ENCODE results near the gene SLC6A9. TPM values are rescaled to one million over a fixed set of nuclear protein-coding genes. Genes with fewer than 3 reads are reported as not detected.

The SLC6A9 gene
- total and polyA plus RNA-seq, 2 donors from 2014 or later = 2.0 to 12.6 TPM

DNA sequence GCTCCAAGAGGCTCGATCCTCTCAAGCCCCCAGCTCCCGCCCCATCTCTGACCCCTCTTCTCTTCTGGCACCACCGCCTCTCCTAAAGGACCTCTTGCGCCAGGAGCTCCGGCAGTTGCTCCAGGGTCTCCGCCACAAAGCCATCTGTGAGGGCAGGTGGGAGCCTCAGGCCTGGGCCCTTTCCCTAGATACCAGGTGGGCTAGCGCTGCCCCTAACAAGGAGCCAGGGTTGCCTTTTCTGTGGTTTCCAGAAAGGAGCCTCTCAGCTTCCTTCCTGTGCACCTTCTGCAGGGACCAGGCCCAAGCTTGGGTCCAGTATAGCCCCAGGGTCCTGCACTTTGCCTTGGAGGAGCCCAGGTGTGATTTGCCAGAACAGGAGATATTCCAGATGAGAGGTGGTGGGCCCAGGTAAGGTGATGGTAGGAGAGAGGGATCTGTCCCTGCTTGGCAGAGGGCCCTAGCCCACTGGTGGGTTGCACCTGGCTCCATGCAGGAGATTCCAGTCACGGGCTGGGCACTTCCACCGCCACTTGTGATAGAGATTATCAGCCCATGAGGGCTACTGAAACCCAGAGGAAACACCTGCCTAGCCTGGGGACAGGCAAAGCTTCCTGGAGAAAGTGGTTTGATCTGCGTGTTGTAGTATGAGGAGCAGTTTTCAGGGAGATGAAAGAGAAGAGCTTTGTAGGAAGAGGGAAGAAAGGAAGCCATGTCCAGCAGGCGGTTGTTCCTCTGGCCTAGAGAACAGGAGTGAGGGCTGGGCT, 38.8 kb downstream of the SLC6A9 start:
- intact Hi-C loops (cut with DNase I) = no loop called here
- TF ChIP-seq, protein P1, sequence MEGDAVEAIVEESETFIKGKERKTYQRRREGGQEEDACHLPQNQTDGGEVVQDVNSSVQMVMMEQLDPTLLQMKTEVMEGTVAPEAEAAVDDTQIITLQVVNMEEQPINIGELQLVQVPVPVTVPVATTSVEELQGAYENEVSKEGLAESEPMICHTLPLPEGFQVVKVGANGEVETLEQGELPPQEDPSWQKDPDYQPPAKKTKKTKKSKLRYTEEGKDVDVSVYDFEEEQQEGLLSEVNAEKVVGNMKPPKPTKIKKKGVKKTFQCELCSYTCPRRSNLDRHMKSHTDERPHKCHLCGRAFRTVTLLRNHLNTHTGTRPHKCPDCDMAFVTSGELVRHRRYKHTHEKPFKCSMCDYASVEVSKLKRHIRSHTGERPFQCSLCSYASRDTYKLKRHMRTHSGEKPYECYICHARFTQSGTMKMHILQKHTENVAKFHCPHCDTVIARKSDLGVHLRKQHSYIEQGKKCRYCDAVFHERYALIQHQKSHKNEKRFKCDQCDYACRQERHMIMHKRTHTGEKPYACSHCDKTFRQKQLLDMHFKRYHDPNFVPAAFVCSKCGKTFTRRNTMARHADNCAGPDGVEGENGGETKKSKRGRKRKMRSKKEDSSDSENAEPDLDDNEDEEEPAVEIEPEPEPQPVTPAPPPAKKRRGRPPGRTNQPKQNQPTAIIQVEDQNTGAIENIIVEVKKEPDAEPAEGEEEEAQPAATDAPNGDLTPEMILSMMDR (IDR thresholded peaks at IDR 0.05; ENCODE audit: borderline replicate concordance, extremely low read depth, insufficient read depth) = no peak
- H3K9ac ChIP-seq (ENCODE audit: low read length in 3 of 3) = peak overlapping the region in 1 of 3 donors; percentile 81
- no peaks in the 10 kb centered on the region for H3K27me3 ChIP-seq (ENCODE audit: control insufficient read depth, insufficient read depth, low read length)
- DNase-seq = no peak
- H3K4me1 ChIP-seq (ENCODE audit: control insufficient read depth in 2 of 3, insufficient read depth in 2 of 3, low read depth in 1 of 3, low read length in 3 of 3) = peaks cover 0 to 16% (median under 1%) of the 10 kb centered on the region in 3 donors
- H3K4me3 ChIP-seq (ENCODE audit: low read length in 3 of 3) = peak overlapping the region in 2 of 3 donors; percentile 44 to 80
- FAIRE-seq = no peak
- no peaks in the 10 kb centered on the region for H3K36me3 ChIP-seq (ENCODE audit: control insufficient read depth in 2 of 3, insufficient read depth in 3 of 3, low read length in 3 of 3)
- H3K27ac ChIP-seq (ENCODE audit: low read depth in 2 of 2, low read length in 2 of 2) = peak overlapping the region; percentile 59 to 92
- H3K9me3 ChIP-seq (ENCODE audit: control insufficient read depth in 2 of 3, insufficient read depth in 1 of 3, low read length in 3 of 3) = no peaks in the 10 kb centered on the region

DNA sequence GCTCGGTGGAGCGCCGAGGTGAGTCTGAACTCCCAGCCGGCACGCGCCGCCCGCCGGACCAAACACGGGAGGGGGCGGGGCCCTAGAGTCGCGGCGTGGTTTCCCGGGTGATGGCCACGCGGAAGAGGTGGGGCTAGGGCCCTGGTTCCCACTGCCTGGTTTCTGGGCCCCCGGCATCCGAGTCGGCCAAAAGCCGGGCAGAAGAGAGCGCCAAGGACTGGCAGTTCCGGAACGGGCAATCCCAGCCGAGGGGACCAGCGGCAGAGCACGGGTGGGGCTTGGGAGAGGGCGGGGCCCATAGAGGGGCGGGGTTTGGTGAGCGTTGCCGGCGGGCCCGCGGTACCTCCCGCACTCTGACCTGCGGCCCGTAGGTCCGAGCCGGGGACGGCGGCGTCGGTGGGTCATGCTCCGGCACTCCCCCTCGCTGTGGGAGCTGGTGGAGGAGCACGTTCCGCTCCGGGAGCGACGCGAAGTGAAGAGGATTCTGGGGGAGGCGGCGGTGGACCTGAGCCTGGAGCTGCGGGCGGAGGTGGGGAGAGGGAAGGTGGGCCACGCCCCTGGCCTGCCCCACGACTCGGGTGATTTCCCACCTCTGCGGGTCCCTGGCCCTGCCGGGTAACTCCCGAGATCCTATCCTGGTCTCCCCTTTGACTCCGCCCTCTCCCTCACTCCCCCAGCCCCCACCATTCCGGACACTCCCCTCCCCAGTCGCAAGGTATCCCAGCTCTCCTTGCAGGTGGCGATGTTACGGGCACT, 39.6 kb downstream of the SLC6A9 start, which contains the start of gene CCDC24:
Gene CCDC24 (plus strand): TSS at position 124 of the 756 bp plus-strand sequence. CDS start 280 bp downstream, at position 404.
- Histone ChIP-seq H3K4me3 (ENCODE audit: low read length in 3 of 3) (peak within 1 kb of the TSS; percentile 54 to 80 (median 59)), H3K27me3 (ENCODE audit: control insufficient read depth, insufficient read depth, low read length) (no peaks in the 10 kb centered on the region), H3K4me1 (ENCODE audit: control insufficient read depth in 2 of 3, insufficient read depth in 2 of 3, low read depth in 1 of 3, low read length in 3 of 3) (peaks cover 0 to 23% (median 8%) of the 10 kb centered on the region in 3 donors), H3K36me3 (ENCODE audit: control insufficient read depth in 2 of 3, insufficient read depth in 3 of 3, low read length in 3 of 3) (no peaks in the 10 kb centered on the region), H3K27ac (ENCODE audit: low read depth in 2 of 2, low read length in 2 of 2) (peak within 1 kb of the TSS; percentile 59 to 92), H3K9ac (ENCODE audit: low read length in 3 of 3) (peak within 1 kb of the TSS; percentile 23 to 81 (median 30)), H3K9me3 (ENCODE audit: control insufficient read depth in 2 of 3, insufficient read depth in 1 of 3, low read length in 3 of 3) (no peaks in the 10 kb centered on the region)
- DNase-seq (peak; percentile 85 to 96 (median 91)), FAIRE-seq (no peak)
- TF ChIP-seq, protein P1 (IDR thresholded peaks at IDR 0.05; ENCODE audit: borderline replicate concordance, extremely low read depth, insufficient read depth) = no peak
- intact Hi-C loops (cut with DNase I) = no loop called here

DNA sequence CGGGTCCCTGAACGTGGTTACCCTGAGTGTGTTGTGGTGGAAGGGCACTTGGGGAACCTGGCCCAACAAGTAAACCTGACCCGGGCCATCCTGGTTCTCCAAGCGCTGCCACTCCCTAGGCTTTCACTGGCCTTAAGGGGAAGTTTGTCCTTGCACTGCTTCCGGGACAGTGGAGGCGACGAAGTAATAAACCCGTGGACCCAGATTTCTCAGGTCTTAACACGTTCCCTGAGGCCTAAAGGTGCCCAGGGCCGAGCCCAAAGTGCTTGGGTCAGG, 40.1 kb downstream of the SLC6A9 start:
- no peak for FAIRE-seq

More for the DNA sequence above, 40.1 kb downstream of the SLC6A9 start:
- Histone ChIP-seq H3K27me3 (ENCODE audit: control insufficient read depth, insufficient read depth, low read length) (no peaks in the 10 kb centered on the region), H3K4me1 (ENCODE audit: control insufficient read depth in 2 of 3, insufficient read depth in 2 of 3, low read depth in 1 of 3, low read length in 3 of 3) (peaks cover 0 to 23% (median 13%) of the 10 kb centered on the region in 3 donors), H3K36me3 (ENCODE audit: control insufficient read depth in 2 of 3, insufficient read depth in 3 of 3, low read length in 3 of 3) (peaks cover 0 to under 1% (median 0%) of the 10 kb centered on the region in 3 donors), H3K9ac (ENCODE audit: low read length in 3 of 3) (peak overlapping the region; percentile 23 to 81 (median 30)), H3K4me3 (ENCODE audit: low read length in 3 of 3) (peak overlapping the region; percentile 45 to 80 (median 59)), H3K27ac (ENCODE audit: low read depth in 2 of 2, low read length in 2 of 2) (peak overlapping the region; percentile 59 to 92), H3K9me3 (ENCODE audit: control insufficient read depth in 2 of 3, insufficient read depth in 1 of 3, low read length in 3 of 3) (no peaks in the 10 kb centered on the region)
- DNase-seq = no peak
- TF ChIP-seq, protein P1 (IDR thresholded peaks at IDR 0.05; ENCODE audit: borderline replicate concordance, extremely low read depth, insufficient read depth) = no peak
- intact Hi-C loops (cut with DNase I) = no loop called here

Data from kidney (tissue), 14 donors.